Activated CD4-positive, alpha-beta T cell treated with anti-CD3 and anti-CD28 coated beads, Interleukin-10, Interleukin-2, amounts not matched to agents 100 ng/mL and 50 ng/mL, durations not matched to agents 16 hours and 8 hours (primary cell): ENCODE results near the gene CDCP1.

ENCODE experiments used
- DNase-seq: peaks from one replicate; pipeline ENCODE4 v3.0.0-alpha.2; 2020

Gene CDCP1

GRCh38 chr3:45109771-45110508 lies 36.2 kb downstream of the CDCP1 start:
- peak; percentile 75 for DNase-seq

- DNase-seq: no peak
Observed at GRCh38 chr3:45106874-45107273, 39.3 kb downstream of the CDCP1 start.

GRCh38 chr3:45105855-45106671 lies 40.1 kb downstream of the CDCP1 start:
- DNase-seq: peak; percentile 85

GRCh38 chr3:45104715-45105711 lies 41.2 kb downstream of the CDCP1 start:
- no peak for DNase-seq

- no peak for DNase-seq
Observed at GRCh38 chr3:45103753-45104714, 42.1 kb downstream of the CDCP1 start.

GRCh38 chr3:45103334-45103733 lies 42.8 kb downstream of the CDCP1 start:
- DNase-seq: no peak

GRCh38 chr3:45100981-45101407 lies 45.2 kb downstream of the CDCP1 start:
- peak; percentile 42 for DNase-seq

GRCh38 chr3:45098310-45098709 lies 47.9 kb downstream of the CDCP1 start:
- no peak for DNase-seq

GRCh38 chr3:45097296-45097883 lies 48.8 kb downstream of the CDCP1 start:
- DNase-seq: no peak

- no peak for DNase-seq
Observed at GRCh38 chr3:45095916-45096526, 50.2 kb downstream of the CDCP1 start.

- no peak for DNase-seq
Observed at GRCh38 chr3:45093176-45093575, 53.0 kb downstream of the CDCP1 start.

- DNase-seq: no peak
Observed at GRCh38 chr3:45092132-45093031, 53.8 kb downstream of the CDCP1 start.

GRCh38 chr3:45090855-45091254 lies 55.3 kb downstream of the CDCP1 start:
- no peak for DNase-seq

GRCh38 chr3:45088543-45089358 lies 57.4 kb downstream of the CDCP1 start:
- no peak for DNase-seq

GRCh38 chr3:45087155-45087554 lies 59.0 kb downstream of the CDCP1 start:
- DNase-seq: no peak

- no peak for DNase-seq
Observed at GRCh38 chr3:45084820-45085816, 61.1 kb downstream of the CDCP1 start.

GRCh38 chr3:45084361-45084760 lies 61.8 kb downstream of the CDCP1 start:
- DNase-seq: no peak

- DNase-seq: no peak
Observed at GRCh38 chr3:45083023-45083422, 63.2 kb downstream of the CDCP1 start.
